IMR-90 (cell line): ENCODE measurements around the gene PSMG4. TPM values are rescaled to one million over a fixed set of nuclear protein-coding genes. Genes with fewer than 3 reads are reported as not detected.

Source experiments
- ATAC-seq: fragments of 200-7000 bp; cut with Tn5 transposase; 2 replicates; pipeline ENCODE4 v1.9.1; 2020; ENCODE audit warnings: low read depth, mild to moderate bottlenecking, moderate library complexity
- BruUV-seq: library from RNA; stranded (reverse); fragments of 400-500 nt; replicated peaks from 2 replicates; lab custom pipeline; 2021; lab: Mats Ljungman, UMichigan
- CTCF ChIA-PET: fragments of 300-600 bp; formaldehyde crosslinking; extraction: SDS; loops from one replicate; lab custom pipeline; 2021; ENCODE audit warnings: antibody characterized with exemption; lab: Yijun Ruan, JAX
- POLR2A ChIA-PET: fragments of 300-600 bp; sonication (Branson Sonifier 250); formaldehyde crosslinking; loops from one replicate; lab custom pipeline; 2022; ENCODE audit warnings: antibody characterized with exemption; ENCODE audit not compliant: unreplicated experiment; lab: Charles Lee
- DNase-seq: peaks from one replicate; pipeline ENCODE4 v3.0.0; 2013
- H2AFZ ChIP-seq: replicated peaks from 2 replicates; pipeline ENCODE3; 2013; ENCODE audit warnings: low read length, mild to moderate bottlenecking; ENCODE audit not compliant: poor library complexity
- H2AK5ac ChIP-seq: 2 replicates; pipeline ENCODE4 v1.6.1; 2013; ENCODE audit warnings: low read depth, low read length, inconsistent platforms
- H2AK9ac ChIP-seq: replicated peaks from 2 replicates; pipeline ENCODE3; 2013; ENCODE audit warnings: mild to moderate bottlenecking, low read depth, low read length, moderate library complexity; ENCODE audit not compliant: poor library complexity
- H2BK120ac ChIP-seq: 2 replicates; pipeline ENCODE4 v1.6.1; 2013; ENCODE audit warnings: low read depth, low read length, inconsistent platforms
- H2BK15ac ChIP-seq: 3 replicates; pipeline ENCODE4 v1.6.1; 2013; ENCODE audit warnings: low read depth, low read length, inconsistent platforms
- H2BK20ac ChIP-seq: 2 replicates; pipeline ENCODE4 v1.6.1; 2013; ENCODE audit warnings: low read depth, mild to moderate bottlenecking, inconsistent platforms, low read length, moderate library complexity
- H2BK5ac ChIP-seq: 2 replicates; pipeline ENCODE4 v1.6.1; 2013; ENCODE audit warnings: mild to moderate bottlenecking, low read depth, low read length, inconsistent platforms; ENCODE audit not compliant: poor library complexity, severe bottlenecking
- H3K14ac ChIP-seq: replicated peaks from 2 replicates; pipeline ENCODE4 v1.6.1; 2013; ENCODE audit warnings: low read depth, low read length, inconsistent platforms
- H3K18ac ChIP-seq: 2 replicates; pipeline ENCODE4 v1.6.1; 2013; ENCODE audit warnings: low read depth, low read length, control low read depth
- H3K23ac ChIP-seq: 2 replicates; pipeline ENCODE4 v1.6.1; 2013; ENCODE audit warnings: low read depth, low read length, inconsistent platforms
- H3K27ac ChIP-seq: 2 replicates; pipeline ENCODE4 v1.5.1; 2013; ENCODE audit warnings: mild to moderate bottlenecking, control low read depth, low read length; ENCODE audit not compliant: insufficient read depth
- H3K27me3 ChIP-seq: 2 replicates; pipeline ENCODE4 v1.6.1; 2013; ENCODE audit warnings: low read length; ENCODE audit not compliant: control insufficient read depth, insufficient read depth
- H3K36me3 ChIP-seq: 2 replicates; pipeline ENCODE4 v1.6.1; 2013; ENCODE audit warnings: low read length, mixed read lengths; ENCODE audit not compliant: control insufficient read depth, insufficient read depth
- H3K4ac ChIP-seq: 2 replicates; pipeline ENCODE4 v1.6.1; 2013; ENCODE audit warnings: low read depth, low read length, inconsistent platforms
- H3K4me1 ChIP-seq: 2 replicates; pipeline ENCODE4 v1.6.1; 2013; ENCODE audit warnings: low read length, mixed read lengths; ENCODE audit not compliant: control insufficient read depth, insufficient read depth
- H3K4me2 ChIP-seq: 2 replicates; pipeline ENCODE4 v1.6.1; 2013; ENCODE audit warnings: low read depth, mild to moderate bottlenecking, control low read depth, low read length, moderate library complexity
- H3K4me3 ChIP-seq: 2 replicates; pipeline ENCODE4 v1.5.1; 2013; ENCODE audit warnings: low read depth, mild to moderate bottlenecking, control low read depth, low read length, moderate library complexity; ENCODE audit not compliant: insufficient read depth
- H3K56ac ChIP-seq: 2 replicates; pipeline ENCODE4 v1.6.1; 2013; ENCODE audit warnings: low read length, inconsistent platforms; ENCODE audit not compliant: insufficient read depth; ENCODE audit errors: extremely low read depth
- H3K79me1 ChIP-seq, 2 experiments: 2 replicates each; pipeline ENCODE4 v1.6.1; 2013; ENCODE audit warnings: low read length in 2 of 2, inconsistent platforms in 1 of 2, low read depth in 1 of 2
- H3K9ac ChIP-seq: 2 replicates; pipeline ENCODE4 v1.6.1; 2013; ENCODE audit warnings: low read depth, low read length, control low read depth
- H3K9me1 ChIP-seq: 2 replicates; pipeline ENCODE4 v1.6.1; 2013; ENCODE audit warnings: low read length, inconsistent platforms; ENCODE audit not compliant: insufficient read depth
- H3K9me3 ChIP-seq: 2 replicates; pipeline ENCODE4 v1.6.1; 2013; ENCODE audit warnings: low read length; ENCODE audit not compliant: control insufficient read depth, insufficient read depth
- H4K20me1 ChIP-seq: 2 replicates; pipeline ENCODE4 v1.6.1; 2013; ENCODE audit warnings: low read length, inconsistent platforms; ENCODE audit not compliant: insufficient read depth
- H4K5ac ChIP-seq: 2 replicates; pipeline ENCODE4 v1.6.1; 2013; ENCODE audit warnings: mild to moderate bottlenecking, low read depth, low read length, control low read depth
- H4K8ac ChIP-seq, 2 experiments: 2 replicates each; pipeline ENCODE4 v1.6.1; 2013; ENCODE audit warnings: low read depth in 2 of 2, low read length in 2 of 2, control low read depth in 1 of 2, inconsistent platforms in 1 of 2
- H4K91ac ChIP-seq: 2 replicates; pipeline ENCODE4 v1.6.1; 2013; ENCODE audit warnings: low read depth, low read length, inconsistent platforms; ENCODE audit not compliant: insufficient read depth
- BHLHE40 ChIP-seq: fragments of 150-350 bp; IDR thresholded peaks from 2 replicates; pipeline ENCODE4 v1.6.1; 2016; ENCODE audit warnings: mild to moderate bottlenecking, low read depth, low read length
- CEBPB ChIP-seq: IDR thresholded peaks from 2 replicates; pipeline ENCODE4 v1.6.1; 2012; ENCODE audit warnings: low read depth, low read length, improper control_type of control experiment
- CHD1 ChIP-seq: IDR thresholded peaks from 2 replicates; pipeline ENCODE4 v1.6.1; 2012; ENCODE audit warnings: low read depth, low read length, improper control_type of control experiment
- CTCF ChIP-seq: conservative IDR thresholded peaks from 2 replicates; pipeline ENCODE4 v1.5.1; 2012; ENCODE audit warnings: mild to moderate bottlenecking, low read depth, low read length, improper control_type of control experiment
- ELK1 ChIP-seq: fragments of 150-350 bp; IDR thresholded peaks from 2 replicates; pipeline ENCODE4 v1.6.1; 2016; ENCODE audit warnings: low read depth, mild to moderate bottlenecking, low read length, moderate library complexity, borderline replicate concordance
- FOS ChIP-seq: fragments of 150-350 bp; IDR thresholded peaks from 2 replicates; pipeline ENCODE4 v1.6.1; 2016; ENCODE audit warnings: low read depth, low read length
- MAFK ChIP-seq: IDR thresholded peaks from 2 replicates; pipeline ENCODE4 v1.6.1; 2012; ENCODE audit warnings: low read depth, low read length, improper control_type of control experiment
- MAZ ChIP-seq: IDR thresholded peaks from 2 replicates; pipeline ENCODE4 v1.6.1; 2012; ENCODE audit warnings: low read depth, mild to moderate bottlenecking, low read length, improper control_type of control experiment, moderate library complexity, borderline replicate concordance
- MXI1 ChIP-seq: IDR thresholded peaks from 2 replicates; pipeline ENCODE4 v1.6.1; 2012; ENCODE audit warnings: low read depth, mild to moderate bottlenecking, low read length, moderate library complexity, borderline replicate concordance
- NFE2L2 ChIP-seq: fragments of 150-350 bp; IDR thresholded peaks from 2 replicates; pipeline ENCODE4 v1.6.1; 2016; ENCODE audit warnings: low read depth, mild to moderate bottlenecking, low read length
- RAD21 ChIP-seq: IDR thresholded peaks from 2 replicates; pipeline ENCODE4 v1.6.1; 2012; ENCODE audit warnings: low read length, improper control_type of control experiment
- RCOR1 ChIP-seq: IDR thresholded peaks from 2 replicates; pipeline ENCODE4 v1.6.1; 2012; ENCODE audit warnings: mild to moderate bottlenecking, low read length, improper control_type of control experiment; ENCODE audit not compliant: insufficient replicate concordance
- RFX5 ChIP-seq: IDR thresholded peaks from 2 replicates; pipeline ENCODE4 v1.8.0; 2012; ENCODE audit warnings: low read depth, mild to moderate bottlenecking, low read length, moderate library complexity
- SMC3 ChIP-seq: fragments of 150-350 bp; IDR thresholded peaks from 2 replicates; pipeline ENCODE4 v1.6.1; 2016; ENCODE audit warnings: low read depth, mild to moderate bottlenecking, antibody characterized with exemption, low read length, moderate library complexity
- WGBS, 2 experiments: methylation state at CpG; one replicate each; pipeline versions ENCODE4 v1.1.5 to v1.1.7; 2013; ENCODE audit warnings: missing lambda C conversion rate in 2 of 2; ENCODE audit not compliant: insufficient read length in 1 of 2; ENCODE audit errors: extremely low coverage in 2 of 2; 5-methylcytosine and 5-hydroxymethylcytosine counted together
- dilution Hi-C: fragments of 300-500 bp; cut with HindIII; formaldehyde crosslinking; loops from one replicate; pipeline ENCODE4 v1.14.3; 2018; ENCODE audit warnings: low sequenced_read_pairs; ENCODE audit not compliant: unreplicated experiment
- in situ Hi-C: fragments of 300-500 bp; cut with MboI; formaldehyde crosslinking; loops from 3 replicates; pipeline ENCODE4 v1.14.3; 2019; ENCODE audit warnings: low sequenced_read_pairs, inconsistent platforms, mixed read lengths
- intact Hi-C: fragments of 100-400 bp; cut with micrococcal nuclease; formaldehyde crosslinking; loops from 2 replicates; pipeline ENCODE4 v1.10.0; 2022
- polyA plus RNA-seq, 3 experiments: library from polyadenylated mRNA; depleted of rRNA; stranded (reverse); fragments of >200 nt; gene quantifications; 2 replicates each; pipeline ENCODE4 v1.2.3, GENCODE V29; 2012; ENCODE audit warnings: low replicate concordance in 1 of 3
- total RNA-seq: library from RNA; depleted of rRNA; stranded (reverse); fragments of >200 nt; gene quantifications from 2 replicates; pipeline ENCODE4 v1.2.3, GENCODE V29; 2012
- TF ChIP-seq, protein P1 (sequence below): fragments of 150-350 bp; IDR thresholded peaks from 2 replicates; pipeline ENCODE4 v1.6.1; 2017; ENCODE audit warnings: mild to moderate bottlenecking, antibody characterized with exemption, low read length, low read depth

PSMG4 gene
- total and polyA plus RNA-seq, 2 of the 4 experiments (the other 2 are of a cell fraction) = 5.6 to 13.4 TPM

DNA sequence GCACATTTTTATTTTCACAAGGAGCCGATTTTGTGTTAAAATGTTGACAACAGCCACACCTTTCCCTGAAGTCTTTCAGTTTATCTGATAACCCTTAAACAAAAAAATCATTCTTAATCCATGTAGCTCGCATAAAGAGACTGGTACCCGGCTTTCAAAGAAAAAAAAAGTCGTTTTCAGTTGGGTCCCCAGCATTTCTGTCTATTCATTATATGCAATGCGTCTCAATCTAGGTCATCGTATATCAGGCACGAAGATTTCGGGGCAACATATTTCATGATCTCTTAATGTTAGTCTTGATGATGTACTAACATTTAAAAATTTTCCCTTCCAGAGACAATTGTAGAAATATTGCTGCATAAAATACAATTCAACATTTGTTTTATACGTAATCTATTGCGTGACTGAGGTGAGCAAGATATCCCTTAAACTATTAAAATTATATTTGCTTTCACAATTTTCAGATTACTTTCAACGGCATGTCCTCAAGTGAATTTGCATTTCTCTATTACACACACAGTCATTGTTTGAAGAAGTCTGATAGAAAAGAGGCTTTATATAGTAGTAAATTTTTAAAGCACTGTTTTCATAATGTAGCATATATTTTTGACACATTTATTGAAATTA, 28.4 kb upstream of the PSMG4 start:
- Histone ChIP-seq H3K18ac (no peak overlapping the region), H4K5ac (no peak overlapping the region), H3K36me3 (no peaks in the 10 kb centered on the region), H3K27me3 (peaks cover 44% of the 10 kb centered on the region), H4K20me1 (peaks cover 9% of the 10 kb centered on the region; the same call in 1 of the 2 replicates), H3K4me1 (peaks cover 3% of the 10 kb centered on the region; the same call in 1 of the 2 replicates), H4K91ac (no peak overlapping the region), H3K9ac (no peak overlapping the region), H3K27ac (no peak overlapping the region), H2AK9ac (no peak overlapping the region), H3K4me2 (peak overlapping the region; percentile 89), H3K4ac (no peak overlapping the region), H2BK20ac (no peak overlapping the region), H2BK15ac (no peak overlapping the region), H3K4me3 (peak overlapping the region; percentile 74; the same call in 1 of the 2 replicates), H2BK120ac (no peak overlapping the region), H3K56ac (no peak overlapping the region), H3K23ac (no peak overlapping the region), H4K8ac (no peak overlapping the region), H3K79me1 (peaks cover 0 to 4% of the 10 kb centered on the region in 2 experiments; a peak in 1 of 4 replicates), H2AFZ (no peak overlapping the region), H2BK5ac (no peak overlapping the region), H2AK5ac (no peak overlapping the region), H3K9me3 (peaks cover 2% of the 10 kb centered on the region; the same call in 1 of the 2 replicates), H3K9me1 (peaks cover 7% of the 10 kb centered on the region; the same call in 1 of the 2 replicates), H3K14ac (no peak overlapping the region)
- in situ Hi-C loops = no loop called here
- ATAC-seq (no peak), DNase-seq (no peak)
- WGBS, 2 experiments = no CpG with 5 or more reads among the region's 11 CpGs
- dilution Hi-C loops = no loop called here
- intact Hi-C loops = no loop called here
- ChIA-PET CTCF (interaction anchor here (0.8 to 1.1 kb wide), 2 partner anchors 21 to 54 kb away, joined by 3 read pairs; no protein-coding TSS in a partner anchor), POLR2A (interaction anchor here (0.7 to 1.5 kb wide), 2 partner anchors 9 to 17 kb away, joined by 3 to 4 read pairs; no protein-coding TSS in a partner anchor)
- no TSS peak for BruUV-seq
- no peak for TF ChIP-seq ELK1
- TF ChIP-seq CEBPB = no peak
- no peak for TF ChIP-seq CHD1
- TF ChIP-seq BHLHE40 = no peak
- no peak for TF ChIP-seq MAZ
- no peak for TF ChIP-seq SMC3
- no peak for TF ChIP-seq RAD21
- no peak for TF ChIP-seq MXI1
- no peak for TF ChIP-seq NFE2L2
- TF ChIP-seq FOS = no peak
- no peak for TF ChIP-seq MAFK
- no peak for TF ChIP-seq CTCF
- TF ChIP-seq, protein P1, sequence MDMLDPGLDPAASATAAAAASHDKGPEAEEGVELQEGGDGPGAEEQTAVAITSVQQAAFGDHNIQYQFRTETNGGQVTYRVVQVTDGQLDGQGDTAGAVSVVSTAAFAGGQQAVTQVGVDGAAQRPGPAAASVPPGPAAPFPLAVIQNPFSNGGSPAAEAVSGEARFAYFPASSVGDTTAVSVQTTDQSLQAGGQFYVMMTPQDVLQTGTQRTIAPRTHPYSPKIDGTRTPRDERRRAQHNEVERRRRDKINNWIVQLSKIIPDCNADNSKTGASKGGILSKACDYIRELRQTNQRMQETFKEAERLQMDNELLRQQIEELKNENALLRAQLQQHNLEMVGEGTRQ = no peak
- no peak for TF ChIP-seq RCOR1
- TF ChIP-seq RFX5 = no peak
